ENCODE measurements around the gene NSMCE1. TPM values are rescaled to one million over a fixed set of nuclear protein-coding genes. Genes with fewer than 3 reads are reported as not detected.
A peak's percentile ranks its signal among the peaks of the same experiment; 100 is the strongest.
"Not testable (repeated sequence)": the region's sequence is repeated elsewhere in the genome, so short reads cannot be mapped to it uniquely, and the experiment has no call there.

The NSMCE1 gene
- total RNA-seq, 1 experiment from 2014 or later, result 24.7 TPM

DNA sequence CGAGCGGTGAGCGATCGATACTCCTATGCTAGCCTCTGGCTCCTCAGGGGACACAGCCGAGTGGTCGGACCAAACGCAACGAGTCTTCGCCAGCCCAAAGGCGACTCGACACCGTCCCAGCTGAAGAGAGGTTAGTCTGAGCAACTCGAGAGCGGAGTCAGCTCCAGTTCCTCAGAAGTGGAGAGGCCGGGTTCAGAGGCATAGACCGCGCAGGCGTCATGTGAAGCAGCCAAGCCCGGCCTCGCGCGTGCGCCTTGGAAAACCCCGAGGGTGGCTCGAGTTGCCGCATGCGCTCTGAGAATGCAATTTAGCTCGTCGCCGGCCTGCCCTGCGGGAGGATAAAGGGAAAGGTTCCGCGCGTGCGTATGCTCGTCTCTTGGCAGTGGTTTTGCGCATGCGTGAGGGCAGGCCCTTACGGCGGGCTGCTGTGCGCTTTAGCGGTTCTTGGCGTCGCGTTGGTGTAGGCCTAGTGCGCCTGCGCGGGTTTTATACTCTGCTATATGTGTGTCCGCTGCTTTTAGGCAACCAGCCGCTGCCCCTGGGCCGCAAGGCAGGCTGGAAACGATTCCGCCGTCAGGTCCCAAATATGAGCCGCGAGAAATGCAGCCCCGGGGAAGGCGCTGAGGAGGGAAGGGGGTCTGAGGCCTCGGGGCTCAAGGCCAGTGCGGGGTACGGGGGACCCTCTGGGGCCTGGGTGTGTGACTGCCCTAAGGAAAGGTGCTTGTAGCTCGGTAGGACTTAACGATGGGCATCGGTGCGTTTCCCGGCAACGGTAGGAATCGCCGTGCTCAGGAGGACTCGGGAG, 64.9 kb downstream of the NSMCE1 start, which contains the start of gene KDM8:
Gene KDM8, plus strand, starts transcription at position 20 of the 805 bp plus-strand sequence. CDS start 6,598 bp downstream, outside the sequence.
- Histone ChIP-seq H3K27me3 (ENCODE audit: control insufficient read depth, insufficient read depth, low read length) (no peaks in the 10 kb centered on the region), H3K4me3 (ENCODE audit: insufficient read depth, low read depth, low read length) (peak within 1 kb of the TSS; percentile 87), H3K36me3 (replicated peaks; ENCODE audit: control insufficient read depth, insufficient read depth, low read length) (no peaks in the 10 kb centered on the region)
- peak; percentile 98 for DNase-seq

DNA sequence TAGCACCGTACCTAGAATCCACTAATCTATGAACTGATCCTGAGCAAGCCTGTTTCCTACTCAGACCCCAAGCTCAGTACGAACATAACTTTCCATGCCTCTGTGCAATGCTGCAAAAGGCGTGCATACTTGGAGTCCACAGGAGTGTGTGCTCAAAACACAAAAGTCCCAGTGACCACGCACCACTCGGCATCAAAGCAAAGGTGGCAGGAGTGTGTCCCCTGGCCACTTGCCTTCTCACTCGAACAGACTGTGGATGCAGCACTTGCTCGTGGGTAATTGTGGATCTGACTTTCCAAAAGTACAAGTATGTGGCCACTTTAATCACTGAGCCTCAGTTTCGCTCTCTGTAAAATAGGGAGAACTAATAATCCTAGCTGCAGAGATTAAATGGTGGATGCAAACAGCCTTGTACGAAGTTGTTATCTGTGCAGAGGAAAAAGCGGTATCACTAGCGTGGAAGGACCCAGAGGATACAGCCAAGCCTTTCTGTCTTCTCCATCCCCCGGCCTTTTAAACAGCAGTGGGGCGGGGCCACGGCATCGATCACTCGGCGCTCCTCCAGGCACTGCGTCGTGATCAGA, 65.6 kb downstream of the NSMCE1 start:
- no peaks in the 10 kb centered on the region for H3K36me3 ChIP-seq (replicated peaks; ENCODE audit: control insufficient read depth, insufficient read depth, low read length)
- H3K4me3 ChIP-seq (ENCODE audit: insufficient read depth, low read depth, low read length), result peak overlapping the region; percentile 87
- no peaks in the 10 kb centered on the region for H3K27me3 ChIP-seq (ENCODE audit: control insufficient read depth, insufficient read depth, low read length)
- DNase-seq, result peak; percentile 90

DNA sequence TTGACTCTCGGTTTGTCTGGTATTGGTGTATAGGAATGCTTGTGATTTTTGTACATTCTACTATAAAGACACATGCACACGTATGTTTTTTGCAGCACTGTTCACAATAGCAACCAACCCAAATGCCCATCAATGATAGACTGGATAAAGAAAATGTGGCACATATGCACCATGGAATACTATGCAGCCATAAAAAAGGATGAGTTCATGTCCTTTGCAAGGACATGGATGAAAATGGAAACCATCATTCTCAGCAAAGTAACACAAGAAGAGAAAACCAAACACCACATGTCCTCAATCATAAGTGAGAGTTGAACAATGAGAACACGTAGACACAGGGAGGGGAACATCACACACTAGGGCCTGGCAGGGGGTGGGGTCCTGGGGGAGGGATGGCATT, 67.7 kb downstream of the NSMCE1 start:
- not testable (repeated sequence) for H3K27me3 ChIP-seq (ENCODE audit: control insufficient read depth, insufficient read depth, low read length); H3K36me3 ChIP-seq (replicated peaks; ENCODE audit: control insufficient read depth, insufficient read depth, low read length); DNase-seq; H3K4me3 ChIP-seq (ENCODE audit: insufficient read depth, low read depth, low read length)

DNA sequence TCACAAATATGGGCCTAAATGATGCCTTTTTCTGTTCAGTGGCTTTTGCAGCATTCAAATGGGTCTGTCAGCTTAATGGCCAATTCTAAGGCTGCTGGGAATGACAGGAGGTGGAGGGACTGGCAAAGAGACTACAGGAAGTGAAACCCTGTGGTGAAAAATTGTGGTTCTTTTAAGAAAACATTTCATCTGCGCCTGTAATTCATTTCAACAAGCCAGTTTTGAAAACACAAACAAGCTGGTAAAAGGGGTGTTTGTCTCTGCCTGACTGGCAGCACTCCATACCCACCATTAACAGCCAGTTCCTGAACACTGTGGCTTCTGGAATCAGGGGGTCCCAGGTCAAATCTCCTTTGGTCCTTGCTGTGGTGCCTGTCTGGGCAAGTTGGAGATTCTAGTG, 68.8 kb downstream of the NSMCE1 start:
- no peaks in the 10 kb centered on the region for H3K36me3 ChIP-seq (replicated peaks; ENCODE audit: control insufficient read depth, insufficient read depth, low read length)
- no peak overlapping the region for H3K4me3 ChIP-seq (ENCODE audit: insufficient read depth, low read depth, low read length)
- no peak for DNase-seq
- no peaks in the 10 kb centered on the region for H3K27me3 ChIP-seq (ENCODE audit: control insufficient read depth, insufficient read depth, low read length)

DNA sequence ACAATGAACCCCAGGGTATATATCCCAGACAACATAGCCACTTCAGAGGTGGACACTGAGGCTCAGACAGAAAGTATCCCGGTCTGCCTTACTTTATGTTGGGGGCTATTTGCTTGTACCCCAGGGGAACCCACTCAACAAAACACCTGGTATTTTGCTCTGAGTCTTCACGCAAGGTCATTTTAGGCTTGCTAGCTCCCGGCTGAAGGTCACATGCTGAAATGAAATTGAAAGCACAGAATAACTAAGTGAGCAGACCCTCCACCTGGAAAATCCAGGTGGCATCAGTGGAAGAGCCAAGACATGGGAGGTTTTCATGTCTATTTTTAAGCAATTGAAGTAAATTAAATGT, 69.4 kb downstream of the NSMCE1 start:
- no peak for DNase-seq
- H3K4me3 ChIP-seq (ENCODE audit: insufficient read depth, low read depth, low read length), result no peak overlapping the region
- no peaks in the 10 kb centered on the region for H3K36me3 ChIP-seq (replicated peaks; ENCODE audit: control insufficient read depth, insufficient read depth, low read length)
- no peaks in the 10 kb centered on the region for H3K27me3 ChIP-seq (ENCODE audit: control insufficient read depth, insufficient read depth, low read length)

DNA sequence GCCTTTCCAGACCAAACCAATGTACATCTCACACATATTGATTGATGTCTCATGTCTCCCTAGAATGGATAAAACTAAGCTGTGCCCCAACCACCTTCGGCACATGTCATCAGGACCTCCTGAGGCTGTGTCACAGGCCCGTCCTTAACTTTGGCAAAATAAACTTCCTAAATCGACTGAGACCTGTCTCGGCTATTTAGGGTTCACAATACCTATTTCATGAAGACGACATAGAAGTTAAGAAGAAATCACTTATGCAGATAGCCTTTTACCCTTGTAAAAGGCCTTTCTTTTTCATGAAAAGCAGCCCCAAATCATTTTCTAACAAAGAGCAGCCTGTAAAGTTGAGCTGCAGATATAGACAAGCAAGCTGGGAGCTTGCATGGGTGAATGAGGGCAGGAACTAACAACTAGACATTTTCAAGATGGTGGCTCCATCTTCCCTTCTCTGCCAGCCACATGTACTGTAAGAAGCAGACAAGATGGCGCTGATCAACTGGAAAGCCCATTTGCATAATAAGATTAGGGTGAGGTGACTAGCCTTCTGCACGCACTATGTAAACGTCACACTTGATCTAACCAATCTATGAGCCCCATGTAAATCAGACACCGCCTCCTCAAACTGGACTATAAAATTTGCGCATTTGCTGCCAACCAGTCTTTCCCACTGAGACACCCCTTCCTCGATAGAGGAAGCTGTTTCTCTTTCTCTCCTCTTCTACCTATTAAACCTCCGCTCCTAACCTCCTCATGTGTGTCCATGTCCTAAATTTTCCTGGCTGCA, 69.9 kb downstream of the NSMCE1 start:
- no peak for DNase-seq
- Histone ChIP-seq H3K36me3 (replicated peaks; ENCODE audit: control insufficient read depth, insufficient read depth, low read length) (no peaks in the 10 kb centered on the region), H3K27me3 (ENCODE audit: control insufficient read depth, insufficient read depth, low read length) (no peaks in the 10 kb centered on the region), H3K4me3 (ENCODE audit: insufficient read depth, low read depth, low read length) (no peak overlapping the region)

DNA sequence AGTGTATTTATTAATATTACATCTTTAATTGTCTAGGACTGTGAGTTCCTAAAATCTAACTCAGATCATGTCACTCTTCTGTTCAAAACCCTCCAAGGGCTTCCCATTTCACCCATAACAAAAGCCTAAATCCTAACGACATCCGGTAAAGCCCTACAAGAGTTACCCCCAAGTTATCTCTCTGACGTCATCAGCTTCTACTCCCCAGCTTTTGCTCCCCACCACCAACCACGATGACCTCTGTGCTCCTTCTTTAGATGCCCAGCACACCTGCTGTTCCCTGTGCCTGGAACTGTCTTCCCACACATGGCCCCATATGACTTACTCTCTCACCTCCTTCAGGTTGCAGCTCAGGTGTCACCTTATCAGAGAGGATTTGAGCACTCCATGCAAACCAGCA, 71.6 kb downstream of the NSMCE1 start:
- DNase-seq, result no peak
- no peaks in the 10 kb centered on the region for H3K36me3 ChIP-seq (replicated peaks; ENCODE audit: control insufficient read depth, insufficient read depth, low read length)
- H3K27me3 ChIP-seq (ENCODE audit: control insufficient read depth, insufficient read depth, low read length), result no peaks in the 10 kb centered on the region
- no peak overlapping the region for H3K4me3 ChIP-seq (ENCODE audit: insufficient read depth, low read depth, low read length)

DNA sequence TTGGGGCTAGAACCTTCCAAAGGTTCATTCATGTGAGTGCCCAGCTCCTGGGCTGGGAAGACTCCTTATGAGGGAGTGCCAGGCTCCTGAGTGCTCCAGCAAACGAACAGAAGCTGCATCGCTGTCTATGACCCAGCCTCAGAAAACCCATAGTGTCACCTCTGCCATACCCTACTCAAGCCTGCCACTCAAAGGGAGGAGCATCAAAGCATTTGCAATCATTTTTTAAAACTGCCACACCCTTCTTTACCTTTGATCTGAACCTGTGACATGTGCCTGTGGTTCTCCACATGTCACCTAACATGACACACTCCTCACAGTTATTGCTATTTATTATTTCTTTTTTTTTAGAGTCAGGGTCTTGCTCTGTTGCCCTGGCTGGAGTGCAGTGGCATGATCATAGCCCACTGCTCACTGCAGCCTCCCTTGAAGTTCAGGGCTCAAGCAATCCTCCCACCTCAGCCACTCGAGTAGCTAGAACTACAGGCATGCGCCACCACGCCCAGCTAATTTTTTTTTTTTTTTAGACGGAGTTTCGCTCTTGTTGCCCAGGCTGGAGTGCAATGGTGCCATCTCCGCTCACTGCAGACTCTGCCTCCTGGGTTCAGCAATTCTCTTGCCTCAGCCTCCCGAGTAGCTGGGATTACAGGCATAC, 72.5 kb downstream of the NSMCE1 start:
- Histone ChIP-seq H3K27me3 (ENCODE audit: control insufficient read depth, insufficient read depth, low read length) (no peaks in the 10 kb centered on the region), H3K36me3 (replicated peaks; ENCODE audit: control insufficient read depth, insufficient read depth, low read length) (no peaks in the 10 kb centered on the region), H3K4me3 (ENCODE audit: insufficient read depth, low read depth, low read length) (no peak overlapping the region)
- DNase-seq, result no peak

DNA sequence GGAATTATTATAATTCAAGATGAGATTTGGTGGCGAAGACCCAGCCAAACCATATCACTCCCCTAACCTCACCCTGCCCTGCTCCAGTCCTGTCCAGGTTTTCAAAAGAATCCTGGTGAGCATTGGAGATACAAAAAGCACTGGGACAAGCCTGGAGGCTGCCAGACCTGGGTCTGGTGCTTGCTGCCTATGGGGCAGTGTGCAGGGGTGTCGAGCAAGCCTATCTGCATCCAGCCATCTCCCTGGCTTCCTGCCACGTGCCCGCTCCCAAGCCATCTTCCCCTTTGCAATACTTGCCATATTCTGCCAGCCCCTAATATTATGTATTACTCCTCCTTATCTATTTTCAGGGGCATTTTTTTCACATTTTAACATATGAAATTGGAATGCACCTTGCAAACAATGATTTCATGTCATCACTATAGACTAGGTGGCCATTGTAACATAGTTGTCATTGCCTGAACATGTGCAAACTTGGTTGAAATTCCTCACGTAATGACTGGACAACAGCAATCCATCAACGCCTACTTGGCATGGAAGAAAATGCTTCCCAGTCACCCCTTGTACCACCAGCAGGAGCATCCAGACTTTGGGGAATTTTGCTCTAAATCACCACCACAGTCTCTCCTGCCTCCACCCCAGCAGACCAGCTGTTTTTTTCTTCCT, 73.4 kb downstream of the NSMCE1 start:
- no peak for DNase-seq
- no peak overlapping the region for H3K4me3 ChIP-seq (ENCODE audit: insufficient read depth, low read depth, low read length)
- no peaks in the 10 kb centered on the region for H3K36me3 ChIP-seq (replicated peaks; ENCODE audit: control insufficient read depth, insufficient read depth, low read length)
- no peaks in the 10 kb centered on the region for H3K27me3 ChIP-seq (ENCODE audit: control insufficient read depth, insufficient read depth, low read length)

DNA sequence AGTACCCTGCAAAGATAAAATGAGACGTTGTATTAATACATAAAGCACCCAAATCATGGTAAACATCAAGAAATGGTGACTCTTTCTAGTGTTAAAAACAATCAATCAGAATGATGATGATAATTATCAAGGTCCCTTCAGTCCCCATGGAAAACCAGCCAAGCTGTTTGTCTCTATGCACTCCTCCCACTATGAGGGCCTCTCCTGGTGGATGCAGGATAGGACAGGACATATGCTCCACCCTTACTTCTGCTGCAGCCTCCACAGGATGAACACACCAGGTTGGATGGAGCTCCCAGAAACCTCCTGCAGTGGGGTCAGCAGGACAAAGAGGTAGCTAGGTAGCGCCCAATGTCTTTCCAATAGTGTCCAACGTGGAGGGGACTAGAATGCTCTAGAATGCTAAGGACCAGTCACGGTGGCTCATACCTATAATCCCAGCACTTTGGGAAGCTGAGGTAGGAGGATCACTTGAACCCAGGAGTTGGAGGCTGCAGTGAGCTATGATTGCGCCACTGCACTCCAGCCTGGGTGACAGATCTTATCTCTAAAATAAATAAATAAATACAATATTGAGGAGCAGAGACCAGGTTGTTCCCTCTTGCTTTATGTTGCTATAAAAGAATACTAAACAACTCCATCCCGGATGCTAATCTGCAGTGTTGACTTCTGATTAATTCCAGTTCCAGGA, 75.1 kb downstream of the NSMCE1 start:
- no peaks in the 10 kb centered on the region for H3K36me3 ChIP-seq (replicated peaks; ENCODE audit: control insufficient read depth, insufficient read depth, low read length)
- DNase-seq, result peak; percentile 46
- H3K4me3 ChIP-seq (ENCODE audit: insufficient read depth, low read depth, low read length), result no peak overlapping the region
- no peaks in the 10 kb centered on the region for H3K27me3 ChIP-seq (ENCODE audit: control insufficient read depth, insufficient read depth, low read length)

DNA sequence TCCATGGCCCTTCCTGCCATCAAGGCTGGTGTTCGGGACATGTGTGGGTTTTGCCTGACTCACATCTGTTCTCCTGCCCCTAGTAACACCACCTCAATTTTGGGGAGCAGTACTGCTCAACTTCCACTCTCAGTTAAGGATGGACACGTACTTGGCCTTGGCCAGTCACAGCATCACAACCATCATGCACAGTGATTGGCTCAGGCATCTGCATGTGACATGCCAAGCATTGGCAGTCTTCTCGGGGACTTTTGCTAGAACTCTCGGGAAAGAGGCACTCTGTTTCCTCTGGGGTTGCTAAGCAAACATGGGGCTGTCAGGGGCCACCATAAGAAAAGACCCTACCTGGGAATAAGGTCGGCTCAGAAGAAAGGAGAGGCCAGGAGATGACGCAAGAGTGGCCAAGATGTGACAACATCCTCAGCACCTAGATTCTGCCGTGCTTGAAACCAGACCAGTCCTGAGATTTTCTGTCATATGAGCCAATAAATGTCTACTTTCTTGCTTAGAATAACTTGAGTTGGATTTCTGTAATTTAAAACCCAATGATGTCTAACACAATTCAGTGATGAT, 77.1 kb downstream of the NSMCE1 start:
- Histone ChIP-seq H3K36me3 (replicated peaks; ENCODE audit: control insufficient read depth, insufficient read depth, low read length) (no peaks in the 10 kb centered on the region), H3K4me3 (ENCODE audit: insufficient read depth, low read depth, low read length) (no peak overlapping the region), H3K27me3 (ENCODE audit: control insufficient read depth, insufficient read depth, low read length) (no peaks in the 10 kb centered on the region)
- no peak for DNase-seq

DNA sequence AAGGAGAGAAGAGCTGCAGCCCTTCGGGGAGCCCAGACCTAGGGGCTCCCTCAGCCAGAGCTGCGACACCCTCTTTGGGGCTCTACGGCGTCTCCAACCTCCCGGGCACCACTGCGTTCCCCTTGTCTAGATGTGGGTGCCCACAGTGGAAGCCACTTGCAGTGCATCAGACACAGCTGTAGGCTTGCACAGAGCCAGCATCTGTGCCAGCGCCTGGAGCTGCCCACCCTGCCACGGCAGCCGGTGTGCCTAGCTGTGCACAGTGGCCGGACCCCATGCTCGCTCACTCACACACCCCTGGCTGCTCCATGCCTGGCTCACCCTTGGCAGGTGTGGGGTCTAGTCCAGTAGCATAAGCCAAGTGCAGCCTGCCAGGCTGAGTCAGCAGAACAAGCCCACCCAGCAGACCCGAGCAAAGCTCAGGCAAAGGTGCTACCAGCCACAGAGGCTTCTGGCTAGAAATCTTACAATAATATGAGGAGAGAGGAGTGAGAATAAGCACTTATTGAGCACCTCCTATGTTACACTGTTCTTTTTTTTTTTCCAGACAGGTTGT, 78.2 kb downstream of the NSMCE1 start:
- Histone ChIP-seq H3K4me3 (ENCODE audit: insufficient read depth, low read depth, low read length) (no peak overlapping the region), H3K36me3 (replicated peaks; ENCODE audit: control insufficient read depth, insufficient read depth, low read length) (no peaks in the 10 kb centered on the region), H3K27me3 (ENCODE audit: control insufficient read depth, insufficient read depth, low read length) (no peaks in the 10 kb centered on the region)
- no peak for DNase-seq

DNA sequence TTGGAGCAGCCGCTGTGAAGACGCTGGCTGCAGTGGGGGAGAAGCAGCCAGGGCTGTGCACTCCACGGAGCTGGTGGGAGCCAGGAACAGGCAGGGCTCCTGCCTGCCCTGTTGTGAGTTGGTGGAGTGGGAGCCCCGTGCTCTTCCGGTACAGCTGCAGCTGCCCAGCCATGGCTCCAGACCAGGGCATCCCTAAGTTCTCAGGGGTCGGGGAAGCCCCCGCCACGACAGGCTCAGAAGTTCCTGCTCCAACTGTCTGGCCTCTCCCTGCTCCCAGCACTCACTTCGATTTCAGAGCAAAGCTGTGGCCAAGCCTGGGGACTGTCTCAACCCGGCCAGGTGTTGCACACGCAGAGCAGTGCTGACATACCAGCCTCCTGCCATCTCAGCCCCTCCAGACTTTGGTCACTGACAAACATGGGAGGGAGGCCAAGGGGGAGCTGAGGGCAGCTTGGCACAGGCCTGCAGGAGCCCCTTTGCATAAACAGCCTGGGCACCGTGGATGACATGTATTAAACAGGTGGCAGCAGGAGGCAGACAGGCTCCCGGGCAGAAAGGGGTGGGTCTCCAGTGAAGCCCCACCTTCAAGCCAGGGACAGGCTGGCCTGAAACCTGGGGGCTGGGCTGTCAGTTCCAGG, 79.1 kb downstream of the NSMCE1 start:
- Histone ChIP-seq H3K4me3 (ENCODE audit: insufficient read depth, low read depth, low read length) (no peak overlapping the region), H3K27me3 (ENCODE audit: control insufficient read depth, insufficient read depth, low read length) (no peaks in the 10 kb centered on the region), H3K36me3 (replicated peaks; ENCODE audit: control insufficient read depth, insufficient read depth, low read length) (no peaks in the 10 kb centered on the region)
- no peak for DNase-seq
